ENCODE data around the gene LDLR.
"Not testable (repeated sequence)": the region's sequence is repeated elsewhere in the genome, so short reads cannot be mapped to it uniquely, and the experiment has no call there.

Gene LDLR

GRCh38 chr19:11179716-11180297, 90.5 kb downstream of the LDLR start:
- TF ChIP-seq, protein P1, sequence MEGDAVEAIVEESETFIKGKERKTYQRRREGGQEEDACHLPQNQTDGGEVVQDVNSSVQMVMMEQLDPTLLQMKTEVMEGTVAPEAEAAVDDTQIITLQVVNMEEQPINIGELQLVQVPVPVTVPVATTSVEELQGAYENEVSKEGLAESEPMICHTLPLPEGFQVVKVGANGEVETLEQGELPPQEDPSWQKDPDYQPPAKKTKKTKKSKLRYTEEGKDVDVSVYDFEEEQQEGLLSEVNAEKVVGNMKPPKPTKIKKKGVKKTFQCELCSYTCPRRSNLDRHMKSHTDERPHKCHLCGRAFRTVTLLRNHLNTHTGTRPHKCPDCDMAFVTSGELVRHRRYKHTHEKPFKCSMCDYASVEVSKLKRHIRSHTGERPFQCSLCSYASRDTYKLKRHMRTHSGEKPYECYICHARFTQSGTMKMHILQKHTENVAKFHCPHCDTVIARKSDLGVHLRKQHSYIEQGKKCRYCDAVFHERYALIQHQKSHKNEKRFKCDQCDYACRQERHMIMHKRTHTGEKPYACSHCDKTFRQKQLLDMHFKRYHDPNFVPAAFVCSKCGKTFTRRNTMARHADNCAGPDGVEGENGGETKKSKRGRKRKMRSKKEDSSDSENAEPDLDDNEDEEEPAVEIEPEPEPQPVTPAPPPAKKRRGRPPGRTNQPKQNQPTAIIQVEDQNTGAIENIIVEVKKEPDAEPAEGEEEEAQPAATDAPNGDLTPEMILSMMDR (IDR thresholded peaks at IDR 0.05; ENCODE audit: low read depth, low read length) = no peak
- H3K4me3 ChIP-seq (replicated peaks in 1 of 2; ENCODE audit: low read depth in 2 of 2, low read length in 2 of 2) = no peak overlapping the region
- peak in 1 of 2 donors; percentile 43 for DNase-seq (ENCODE audit: low read depth in 2 of 2)

- DNase-seq (ENCODE audit: low read depth in 2 of 2) = peak in 1 of 2 donors; percentile 56
- TF ChIP-seq, protein P1 (IDR thresholded peaks at IDR 0.05; ENCODE audit: low read depth, low read length) = no peak
- no peak overlapping the region for H3K4me3 ChIP-seq (replicated peaks in 1 of 2; ENCODE audit: low read depth in 2 of 2, low read length in 2 of 2)
Measured at GRCh38 chr19:11180346-11180745, 91.1 kb downstream of the LDLR start.

DNA sequence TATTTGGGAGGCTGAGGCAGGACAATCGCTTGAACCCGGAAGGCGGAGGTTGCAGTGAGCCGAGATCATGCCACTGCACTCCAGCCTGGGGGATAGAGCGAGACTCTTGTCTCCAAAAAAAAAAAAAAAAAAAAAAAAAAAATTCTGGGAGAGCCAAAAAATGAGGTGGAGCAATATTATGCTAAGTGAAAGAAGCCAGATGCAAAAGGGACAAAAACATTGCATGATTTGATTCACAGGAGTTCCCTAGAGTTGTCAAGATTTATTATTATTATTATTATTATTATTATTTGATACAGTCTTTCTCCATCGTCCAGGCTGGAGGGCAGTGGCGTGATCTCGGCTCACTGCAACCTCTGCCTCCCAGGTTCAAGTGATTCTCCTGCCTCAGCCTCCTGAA, 91.7 kb downstream of the LDLR start:
- H3K4me3 ChIP-seq (replicated peaks in 1 of 2; ENCODE audit: low read depth in 2 of 2, low read length in 2 of 2); DNase-seq (ENCODE audit: low read depth in 2 of 2): not testable (repeated sequence)

DNA sequence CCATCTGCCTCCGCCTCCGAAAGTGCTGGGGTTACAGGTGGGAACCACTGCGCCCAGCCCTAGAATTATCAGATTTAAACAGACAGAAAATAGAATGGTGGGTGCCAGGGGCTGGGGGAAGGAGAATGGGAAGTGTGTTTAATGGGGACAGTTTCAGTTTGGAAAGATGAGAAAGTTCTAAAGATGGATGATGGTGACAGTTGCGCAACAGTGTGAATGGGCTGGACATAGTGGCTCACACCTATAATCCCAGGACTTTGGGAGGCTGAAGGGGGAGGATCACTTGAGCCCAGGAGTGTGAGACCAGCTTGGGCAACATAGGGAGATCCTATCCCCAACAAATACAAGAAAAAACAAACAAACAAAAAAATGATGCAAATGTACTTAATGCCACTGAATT, 92.2 kb downstream of the LDLR start:
- no peak for DNase-seq (ENCODE audit: low read depth in 2 of 2)

More for the DNA sequence above, 92.2 kb downstream of the LDLR start:
- TF ChIP-seq, protein P1 (IDR thresholded peaks at IDR 0.05; ENCODE audit: low read depth, low read length) = no peak
- H3K4me3 ChIP-seq (replicated peaks in 1 of 2; ENCODE audit: low read depth in 2 of 2, low read length in 2 of 2) = no peak overlapping the region
